Fibroblast of peridontal ligament (primary cell): ENCODE data around the gene ANTXR1.
"Not testable (repeated sequence)": the region's sequence is repeated elsewhere in the genome, so short reads cannot be mapped to it uniquely, and the experiment has no call there.

Source experiments
- DNase-seq: peaks from one replicate; pipeline ENCODE4 v3.0.0-alpha.2; 2010; ENCODE audit errors: extremely low read depth

ANTXR1 gene

GRCh38 chr2:69231612-69232277 is 218.8 kb downstream of the ANTXR1 start:
- no peak for DNase-seq

- DNase-seq: not testable (repeated sequence)
Observed at GRCh38 chr2:69235835-69236234, 222.9 kb downstream of the ANTXR1 start.

GRCh38 chr2:69237070-69237670 is 224.2 kb downstream of the ANTXR1 start:
- DNase-seq: no peak

GRCh38 chr2:69238449-69239031 is 225.6 kb downstream of the ANTXR1 start:
- DNase-seq: peak; percentile 63

GRCh38 chr2:69241093-69241492 is 228.1 kb downstream of the ANTXR1 start:
- peak; percentile 30 for DNase-seq

- no peak for DNase-seq
Observed at GRCh38 chr2:69241664-69242514, 228.9 kb downstream of the ANTXR1 start.

GRCh38 chr2:69242651-69243051 is 229.7 kb downstream of the ANTXR1 start:
- peak; percentile 93 for DNase-seq

GRCh38 chr2:69243652-69244051 is 230.7 kb downstream of the ANTXR1 start:
- DNase-seq: no peak

- no peak for DNase-seq
Observed at GRCh38 chr2:69244882-69245281, 231.9 kb downstream of the ANTXR1 start.

GRCh38 chr2:69247583-69247982 is 234.6 kb downstream of the ANTXR1 start:
- no peak for DNase-seq

GRCh38 chr2:69248232-69248631 is 235.3 kb downstream of the ANTXR1 start:
- no peak for DNase-seq

GRCh38 chr2:69250981-69251380 is 238.0 kb downstream of the ANTXR1 start:
- no peak for DNase-seq

- DNase-seq: no peak
Observed at GRCh38 chr2:69251943-69252342, 239.0 kb downstream of the ANTXR1 start.

- DNase-seq: no peak
Observed at GRCh38 chr2:69253112-69253511, 240.1 kb downstream of the ANTXR1 start.

GRCh38 chr2:69253611-69254301 is 240.8 kb downstream of the ANTXR1 start:
- DNase-seq: peak; percentile 41

- no peak for DNase-seq
Observed at GRCh38 chr2:69255760-69256159, 242.8 kb downstream of the ANTXR1 start.

- not testable (repeated sequence) for DNase-seq
Observed at GRCh38 chr2:69259994-69260591, 247.1 kb downstream of the ANTXR1 start.

- DNase-seq: no peak
Observed at GRCh38 chr2:69260666-69261065, 247.7 kb downstream of the ANTXR1 start.

- no peak for DNase-seq
Observed at GRCh38 chr2:69269330-69269729, 256.4 kb downstream of the ANTXR1 start.

GRCh38 chr2:69271831-69272257 is 258.9 kb downstream of the ANTXR1 start:
- DNase-seq: peak; percentile 39

GRCh38 chr2:69272803-69273471 is 260.0 kb downstream of the ANTXR1 start:
- no peak for DNase-seq
